ENCODE results near the gene DNAJA4.

The DNAJA4 gene

DNA sequence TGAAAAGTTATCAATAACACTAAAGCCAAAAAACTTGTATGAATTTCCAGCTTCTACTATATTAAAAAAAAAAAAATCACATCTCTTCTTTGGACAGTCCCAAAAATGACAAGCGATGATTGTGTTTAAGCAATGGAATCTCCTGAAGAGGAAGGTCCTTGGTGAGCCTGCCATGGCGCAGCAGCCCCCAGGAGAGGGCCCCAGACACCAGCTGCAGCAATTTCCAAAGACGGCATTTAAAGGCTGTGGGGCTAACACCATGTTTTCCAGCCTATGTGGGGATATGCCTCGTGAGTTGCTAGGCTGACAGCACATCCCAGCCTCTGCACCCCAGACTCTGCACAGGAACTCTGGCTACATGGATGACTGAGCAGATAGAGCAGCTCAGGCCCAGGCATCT lies 20.4 kb downstream of the DNAJA4 start:
- no peak for DNase-seq
- Histone ChIP-seq H3K4me3 (ENCODE audit: low read depth in 1 of 2, low read length in 2 of 2) (no peak overlapping the region), H3K27me3 (ENCODE audit: insufficient read depth, low read length, poor library complexity) (no peaks in the 10 kb centered on the region), H2AFZ (ENCODE audit: low read depth, low read length) (no peak overlapping the region), H3K4me1 (ENCODE audit: insufficient read depth, low read length) (no peaks in the 10 kb centered on the region), H4K20me1 (ENCODE audit: insufficient read depth, low read length) (no peaks in the 10 kb centered on the region), H3K4me2 (ENCODE audit: insufficient read depth, low read length) (no peak overlapping the region), H3K9ac (ENCODE audit: low read depth, low read length) (no peak overlapping the region), H3K9me3 (ENCODE audit: insufficient read depth, low read length, severe bottlenecking) (no peaks in the 10 kb centered on the region), H3K79me2 (ENCODE audit: insufficient read depth, low read length) (no peaks in the 10 kb centered on the region), H3K27ac (ENCODE audit: low read length) (no peak overlapping the region), H3K36me3 (ENCODE audit: insufficient read depth, low read length) (peaks cover 70% of the 10 kb centered on the region)
- TF ChIP-seq, protein P1, sequence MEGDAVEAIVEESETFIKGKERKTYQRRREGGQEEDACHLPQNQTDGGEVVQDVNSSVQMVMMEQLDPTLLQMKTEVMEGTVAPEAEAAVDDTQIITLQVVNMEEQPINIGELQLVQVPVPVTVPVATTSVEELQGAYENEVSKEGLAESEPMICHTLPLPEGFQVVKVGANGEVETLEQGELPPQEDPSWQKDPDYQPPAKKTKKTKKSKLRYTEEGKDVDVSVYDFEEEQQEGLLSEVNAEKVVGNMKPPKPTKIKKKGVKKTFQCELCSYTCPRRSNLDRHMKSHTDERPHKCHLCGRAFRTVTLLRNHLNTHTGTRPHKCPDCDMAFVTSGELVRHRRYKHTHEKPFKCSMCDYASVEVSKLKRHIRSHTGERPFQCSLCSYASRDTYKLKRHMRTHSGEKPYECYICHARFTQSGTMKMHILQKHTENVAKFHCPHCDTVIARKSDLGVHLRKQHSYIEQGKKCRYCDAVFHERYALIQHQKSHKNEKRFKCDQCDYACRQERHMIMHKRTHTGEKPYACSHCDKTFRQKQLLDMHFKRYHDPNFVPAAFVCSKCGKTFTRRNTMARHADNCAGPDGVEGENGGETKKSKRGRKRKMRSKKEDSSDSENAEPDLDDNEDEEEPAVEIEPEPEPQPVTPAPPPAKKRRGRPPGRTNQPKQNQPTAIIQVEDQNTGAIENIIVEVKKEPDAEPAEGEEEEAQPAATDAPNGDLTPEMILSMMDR (IDR thresholded peaks at IDR 0.05; ENCODE audit: borderline replicate concordance, extremely low read depth, low read length, poor library complexity, severe bottlenecking): peak; percentile 29
- TF ChIP-seq EZH2 (IDR thresholded peaks at IDR 0.05; ENCODE audit: borderline replicate concordance, low read depth, low read length, severe bottlenecking): no peak
- ATAC-seq (ENCODE audit: insufficient read depth, low read depth): no peak

DNA sequence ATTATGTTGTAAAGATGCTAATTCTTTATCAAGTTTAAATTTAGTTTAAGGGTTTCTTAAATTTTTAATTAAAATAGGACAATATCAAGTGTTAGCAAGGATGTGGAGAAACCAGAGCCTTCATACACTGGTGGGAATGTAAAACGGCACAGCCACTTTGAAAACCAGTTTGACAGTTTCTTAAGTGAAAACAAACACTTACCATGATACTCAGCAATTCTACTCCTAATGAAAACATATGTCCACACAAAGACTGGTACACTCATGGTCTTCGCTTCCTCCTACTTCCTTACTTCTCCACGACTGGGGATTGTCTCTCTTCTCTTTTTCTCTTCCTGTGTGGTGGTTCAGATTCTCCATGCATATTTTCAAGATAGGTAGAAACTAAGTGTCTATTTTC lies 25.9 kb downstream of the DNAJA4 start:
- Histone ChIP-seq H3K27me3 (ENCODE audit: insufficient read depth, low read length, poor library complexity) (no peaks in the 10 kb centered on the region), H3K4me2 (ENCODE audit: insufficient read depth, low read length) (no peak overlapping the region), H3K4me1 (ENCODE audit: insufficient read depth, low read length) (no peaks in the 10 kb centered on the region), H4K20me1 (ENCODE audit: insufficient read depth, low read length) (no peaks in the 10 kb centered on the region), H2AFZ (ENCODE audit: low read depth, low read length) (no peak overlapping the region), H3K27ac (ENCODE audit: low read length) (no peak overlapping the region), H3K9ac (ENCODE audit: low read depth, low read length) (no peak overlapping the region), H3K9me3 (ENCODE audit: insufficient read depth, low read length, severe bottlenecking) (no peaks in the 10 kb centered on the region), H3K4me3 (ENCODE audit: low read depth in 1 of 2, low read length in 2 of 2) (no peak overlapping the region), H3K36me3 (ENCODE audit: insufficient read depth, low read length) (peaks cover 57% of the 10 kb centered on the region), H3K79me2 (ENCODE audit: insufficient read depth, low read length) (no peaks in the 10 kb centered on the region)
- TF ChIP-seq, protein P1 (IDR thresholded peaks at IDR 0.05; ENCODE audit: borderline replicate concordance, extremely low read depth, low read length, poor library complexity, severe bottlenecking): no peak
- TF ChIP-seq EZH2 (IDR thresholded peaks at IDR 0.05; ENCODE audit: borderline replicate concordance, low read depth, low read length, severe bottlenecking): no peak
- ATAC-seq (ENCODE audit: insufficient read depth, low read depth) (no peak), DNase-seq (no peak)

DNA sequence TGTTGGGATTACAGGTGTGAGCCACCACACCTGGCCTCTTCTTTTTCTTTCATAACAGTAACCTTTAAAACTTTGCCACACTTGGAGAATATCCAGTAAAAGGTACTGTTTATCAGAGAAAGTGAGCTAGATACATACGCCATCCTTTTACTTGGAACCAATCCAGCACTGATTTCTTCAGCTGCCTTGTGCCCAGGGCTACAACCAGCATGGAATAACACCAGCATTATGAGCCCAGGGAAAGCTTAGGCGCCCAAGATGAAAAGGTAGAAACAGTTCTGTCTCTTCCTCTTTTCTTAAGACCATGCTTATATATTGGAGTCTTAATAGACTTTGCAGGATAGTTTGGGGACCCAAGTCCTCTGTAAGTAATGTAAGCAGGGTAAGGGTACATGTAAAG lies 26.7 kb downstream of the DNAJA4 start:
- Histone ChIP-seq H3K9me3 (ENCODE audit: insufficient read depth, low read length, severe bottlenecking) (no peaks in the 10 kb centered on the region), H3K4me1 (ENCODE audit: insufficient read depth, low read length) (no peaks in the 10 kb centered on the region), H2AFZ (ENCODE audit: low read depth, low read length) (no peak overlapping the region), H3K36me3 (ENCODE audit: insufficient read depth, low read length) (peaks cover 53% of the 10 kb centered on the region), H3K27me3 (ENCODE audit: insufficient read depth, low read length, poor library complexity) (no peaks in the 10 kb centered on the region), H3K4me2 (ENCODE audit: insufficient read depth, low read length) (no peak overlapping the region), H4K20me1 (ENCODE audit: insufficient read depth, low read length) (no peaks in the 10 kb centered on the region), H3K27ac (ENCODE audit: low read length) (no peak overlapping the region), H3K79me2 (ENCODE audit: insufficient read depth, low read length) (no peaks in the 10 kb centered on the region), H3K4me3 (ENCODE audit: low read depth in 1 of 2, low read length in 2 of 2) (no peak overlapping the region), H3K9ac (ENCODE audit: low read depth, low read length) (no peak overlapping the region)
- TF ChIP-seq EZH2 (IDR thresholded peaks at IDR 0.05; ENCODE audit: borderline replicate concordance, low read depth, low read length, severe bottlenecking): no peak
- TF ChIP-seq, protein P1 (IDR thresholded peaks at IDR 0.05; ENCODE audit: borderline replicate concordance, extremely low read depth, low read length, poor library complexity, severe bottlenecking): no peak
- DNase-seq (no peak), ATAC-seq (ENCODE audit: insufficient read depth, low read depth) (no peak)

DNA sequence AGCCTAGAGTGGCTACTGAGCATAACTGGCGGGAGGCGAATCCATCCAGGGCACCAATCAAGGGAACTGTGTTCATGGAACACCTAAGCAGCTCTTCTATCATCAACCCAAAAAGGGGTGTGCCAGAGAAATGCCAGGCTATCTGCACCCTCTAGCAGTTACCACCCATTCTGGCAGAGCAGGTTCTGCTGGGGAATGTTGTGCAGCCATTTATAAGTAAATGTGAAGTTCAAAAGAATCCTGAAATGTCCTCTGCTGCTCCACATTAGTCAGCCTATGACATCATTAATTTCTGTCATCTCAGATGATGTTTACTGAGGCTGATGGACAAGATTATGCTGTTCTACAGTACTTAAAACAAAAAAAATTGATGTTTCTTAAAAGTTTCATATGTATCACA lies 27.3 kb downstream of the DNAJA4 start:
- H3K4me3 ChIP-seq (ENCODE audit: low read depth in 1 of 2, low read length in 2 of 2): no peak overlapping the region
- H3K4me1 ChIP-seq (ENCODE audit: insufficient read depth, low read length): no peaks in the 10 kb centered on the region
- H3K9ac ChIP-seq (ENCODE audit: low read depth, low read length): no peak overlapping the region
- no peak overlapping the region for H2AFZ ChIP-seq (ENCODE audit: low read depth, low read length)
- ATAC-seq (ENCODE audit: insufficient read depth, low read depth) (no peak), DNase-seq (no peak)
- H3K79me2 ChIP-seq (ENCODE audit: insufficient read depth, low read length): peaks cover 4% of the 10 kb centered on the region; the same call in 1 of the 2 replicates
- H3K27me3 ChIP-seq (ENCODE audit: insufficient read depth, low read length, poor library complexity): no peaks in the 10 kb centered on the region
- H4K20me1 ChIP-seq (ENCODE audit: insufficient read depth, low read length): no peaks in the 10 kb centered on the region
- no peak overlapping the region for H3K4me2 ChIP-seq (ENCODE audit: insufficient read depth, low read length)
- H3K27ac ChIP-seq (ENCODE audit: low read length): no peak overlapping the region
- TF ChIP-seq EZH2 (IDR thresholded peaks at IDR 0.05; ENCODE audit: borderline replicate concordance, low read depth, low read length, severe bottlenecking): no peak
- TF ChIP-seq, protein P1 (IDR thresholded peaks at IDR 0.05; ENCODE audit: borderline replicate concordance, extremely low read depth, low read length, poor library complexity, severe bottlenecking): no peak
- H3K9me3 ChIP-seq (ENCODE audit: insufficient read depth, low read length, severe bottlenecking): no peaks in the 10 kb centered on the region
- H3K36me3 ChIP-seq (ENCODE audit: insufficient read depth, low read length): peaks cover 48% of the 10 kb centered on the region

Measured in DND-41 (cell line).